ENCODE data around the gene MBP. TPM values are rescaled to one million over a fixed set of nuclear protein-coding genes. Genes with fewer than 3 reads are reported as not detected.
A peak's percentile ranks its signal among the peaks of the same experiment; 100 is the strongest.
"Not testable (repeated sequence)": the region's sequence is repeated elsewhere in the genome, so short reads cannot be mapped to it uniquely, and the experiment has no call there.

MBP gene
- total and polyA plus RNA-seq, 2 experiments from 2014 or later: 18.4 to 22.9 TPM

- not testable (repeated sequence) for H3K27me3 ChIP-seq (ENCODE audit: insufficient read depth); DNase-seq (ENCODE audit: low spot score); H4K20me1 ChIP-seq (replicated peaks; ENCODE audit: insufficient read depth); H3K27ac Mint-ChIP-seq; H3K36me3 ChIP-seq (ENCODE audit: insufficient read depth); H3K79me2 ChIP-seq (replicated peaks; ENCODE audit: insufficient read depth); H3K4me3 Mint-ChIP-seq; H3K9me3 Mint-ChIP-seq; H3K4me3 ChIP-seq; H3F3A ChIP-seq (replicated peaks; ENCODE audit: low read depth); H2AFZ ChIP-seq; H3K27me3 Mint-ChIP-seq (ENCODE audit: insufficient read depth, low read depth, poor library complexity); H3K9me2 ChIP-seq (ENCODE audit: insufficient read depth); ATAC-seq
- Histone ChIP-seq H3K27ac (ENCODE audit: low read depth) (peak overlapping the region; percentile 92), H3K4me2 (peak overlapping the region; percentile 25), H3K4me1 (ENCODE audit: insufficient read depth) (peaks cover 45% of the 10 kb centered on the region)
- Mint-ChIP-seq H3K4me1 (peaks cover 20% of the 10 kb centered on the region), H3K36me3 (ENCODE audit: low read depth) (peaks cover 15% of the 10 kb centered on the region; the same call in 2 of the 3 replicates)
Measured at GRCh38 chr18:76967299-76967698, 165.3 kb downstream of the MBP start.

- not testable (repeated sequence) for H3K4me3 Mint-ChIP-seq; H3K36me3 ChIP-seq (ENCODE audit: insufficient read depth); H4K20me1 ChIP-seq (replicated peaks; ENCODE audit: insufficient read depth); H3K27ac Mint-ChIP-seq; H3F3A ChIP-seq (replicated peaks; ENCODE audit: low read depth); H3K27me3 ChIP-seq (ENCODE audit: insufficient read depth); H3K79me2 ChIP-seq (replicated peaks; ENCODE audit: insufficient read depth); H3K27me3 Mint-ChIP-seq (ENCODE audit: insufficient read depth, low read depth, poor library complexity); H3K9me2 ChIP-seq (ENCODE audit: insufficient read depth); H3K9me3 Mint-ChIP-seq; H2AFZ ChIP-seq
- Mint-ChIP-seq H3K4me1 (peaks cover 11% of the 10 kb centered on the region), H3K36me3 (ENCODE audit: low read depth) (peaks cover 26% of the 10 kb centered on the region; the same call in 2 of the 3 replicates)
- Histone ChIP-seq H3K27ac (ENCODE audit: low read depth) (peak overlapping the region; percentile 60; the same call in 1 of the 2 replicates), H3K4me1 (ENCODE audit: insufficient read depth) (peaks cover 37% of the 10 kb centered on the region), H3K4me2 (0 out of 2 replicates have a peak overlapping the region, but pooled peaks have one; percentile 39), H3K4me3 (0 out of 2 replicates have a peak overlapping the region, but pooled peaks have one; percentile 22)
- DNase-seq (ENCODE audit: low spot score) (peak; percentile 68), ATAC-seq (peak; percentile 27)
Measured at GRCh38 chr18:76965555-76966151, 166.9 kb downstream of the MBP start.

- no peaks in the 10 kb centered on the region; the same call in 1 of the 2 replicates for H3K9me2 ChIP-seq (ENCODE audit: insufficient read depth)
- no peak for DNase-seq (ENCODE audit: low spot score)
- Mint-ChIP-seq H3K9me3 (no peaks in the 10 kb centered on the region; the same call in 2 of the 3 replicates), H3K4me1 (peaks cover 5% of the 10 kb centered on the region), H3K27me3 (ENCODE audit: insufficient read depth, low read depth, poor library complexity) (peaks cover 4% of the 10 kb centered on the region), H3K36me3 (ENCODE audit: low read depth) (peaks cover 31% of the 10 kb centered on the region; the same call in 2 of the 3 replicates), H3K4me3 (no peak overlapping the region), H3K27ac (no peak overlapping the region)
- H3K36me3 ChIP-seq (ENCODE audit: insufficient read depth): no peaks in the 10 kb centered on the region
- H3F3A ChIP-seq (replicated peaks; ENCODE audit: low read depth): no peaks in the 10 kb centered on the region
- H4K20me1 ChIP-seq (replicated peaks; ENCODE audit: insufficient read depth): no peaks in the 10 kb centered on the region
- H3K27me3 ChIP-seq (ENCODE audit: insufficient read depth): no peaks in the 10 kb centered on the region
- ATAC-seq: no peak
- H2AFZ ChIP-seq: no peak overlapping the region
- peaks cover 21% of the 10 kb centered on the region for H3K4me1 ChIP-seq (ENCODE audit: insufficient read depth)
- no peak overlapping the region for H3K4me2 ChIP-seq
- H3K4me3 ChIP-seq: no peak overlapping the region
- H3K27ac ChIP-seq (ENCODE audit: low read depth): no peak overlapping the region
- H3K79me2 ChIP-seq (replicated peaks; ENCODE audit: insufficient read depth): peaks cover 7% of the 10 kb centered on the region; the same call in 1 of the 2 replicates
- no peak for TF ChIP-seq CTCF (conservative IDR thresholded peaks at IDR 0.05; ENCODE audit: low read depth in 2 of 2)
- no peak for TF ChIP-seq EZH2phosphoT487 (IDR thresholded peaks at IDR 0.05; ENCODE audit: unreplicated experiment)
- TF ChIP-seq NANOG (IDR thresholded peaks at IDR 0.05; ENCODE audit: borderline replicate concordance): no peak
- no peak for TF ChIP-seq ZNF331 (CRISPR knock-in tag; IDR thresholded peaks at IDR 0.05; ENCODE audit: low read depth)
- no peak for TF ChIP-seq STAT1 (IDR thresholded peaks at IDR 0.05; ENCODE audit: unreplicated experiment)
- TF ChIP-seq POLR2AphosphoS5 (IDR thresholded peaks at IDR 0.05; ENCODE audit: low read depth): no peak
- no peak for TF ChIP-seq ZNF114 (CRISPR knock-in tag; IDR thresholded peaks at IDR 0.05)
- no peak for TF ChIP-seq ETS1 (IDR thresholded peaks at IDR 0.05)
Measured at GRCh38 chr18:76963936-76964335, 168.6 kb downstream of the MBP start.

Data from GM23338 (cell line).